Calu3 (cell line): ENCODE measurements around the gene PPAN. TPM values are rescaled to one million over a fixed set of nuclear protein-coding genes. Genes with fewer than 3 reads are reported as not detected.

Experiments
- BruUV-seq: library from RNA; stranded (reverse); fragments of 400-500 nt; replicated peaks from 2 replicates; lab custom pipeline; 2021; lab: Mats Ljungman, UMichigan
- CTCF ChIA-PET: fragments of 300-600 bp; sonication (Branson Sonifier 250); formaldehyde crosslinking; loops from one replicate; lab custom pipeline; 2022; ENCODE audit warnings: antibody characterized with exemption; lab: Charles Lee
- DNase-seq: peaks from one replicate; pipeline ENCODE4 v3.0.0; 2022
- H3K27ac Mint-ChIP-seq: one replicate; pipeline ENCODE4 v1.8.0; 2022; ENCODE audit warnings: mixed read lengths; ENCODE audit not compliant: unreplicated experiment
- H3K27me3 Mint-ChIP-seq: one replicate; pipeline ENCODE4 v1.8.0; 2022; ENCODE audit warnings: mixed read lengths; ENCODE audit not compliant: unreplicated experiment
- H3K36me3 Mint-ChIP-seq: one replicate; pipeline ENCODE4 v1.8.0; 2022; ENCODE audit warnings: mild to moderate bottlenecking, moderate library complexity, mixed read lengths; ENCODE audit not compliant: insufficient read depth, unreplicated experiment
- H3K4me1 Mint-ChIP-seq: one replicate; pipeline ENCODE4 v1.8.0; 2022; ENCODE audit warnings: mild to moderate bottlenecking, low read depth, mixed read lengths; ENCODE audit not compliant: unreplicated experiment
- H3K4me3 Mint-ChIP-seq: one replicate; pipeline ENCODE4 v1.8.0; 2022; ENCODE audit warnings: mild to moderate bottlenecking, low read depth, moderate library complexity, mixed read lengths; ENCODE audit not compliant: unreplicated experiment
- H3K9me3 Mint-ChIP-seq: one replicate; pipeline ENCODE4 v1.8.0; 2022; ENCODE audit warnings: low read depth, mixed read lengths; ENCODE audit not compliant: unreplicated experiment
- CTCF ChIP-seq: fragments of 200-600 bp; IDR thresholded peaks from one replicate; pipeline ENCODE4 v1.8.0; 2022; ENCODE audit warnings: antibody characterized with exemption; ENCODE audit not compliant: unreplicated experiment
- intact Hi-C: fragments of 100-400 bp; cut with micrococcal nuclease; formaldehyde crosslinking; loops from one replicate; pipeline ENCODE4 v1.10.0; 2022; ENCODE audit not compliant: unreplicated experiment
- total RNA-seq: library from RNA; stranded (reverse); gene quantifications from 2 replicates; pipeline ENCODE4 v1.2.3, GENCODE V29; 2022

PPAN gene
- total RNA-seq, 1 experiment from 2014 or later, result 52.2 TPM

GRCh38 chr19:10110972-10111317 is 4.8 kb downstream of the PPAN start:
- H3K9me3 Mint-ChIP-seq, result no peaks in the 10 kb centered on the region
- no TSS peak for BruUV-seq
- intact Hi-C loops, result loop anchor here (5.0 kb wide), 1 partner anchor 79 kb away; no protein-coding TSS in a partner anchor
- H3K4me1 Mint-ChIP-seq, result peaks cover 18% of the 10 kb centered on the region
- no peaks in the 10 kb centered on the region for H3K27me3 Mint-ChIP-seq
- peaks cover 78% of the 10 kb centered on the region for H3K36me3 Mint-ChIP-seq
- CTCF ChIA-PET, result no interaction called here
- no peak overlapping the region for H3K4me3 Mint-ChIP-seq
- peak overlapping the region; percentile 77 for H3K27ac Mint-ChIP-seq
- DNase-seq, result no peak
- TF ChIP-seq CTCF, result no peak

- intact Hi-C loops, result loop anchor here (5.0 kb wide), 1 partner anchor 79 kb away; no protein-coding TSS in a partner anchor
- Mint-ChIP-seq H3K4me1 (peaks cover 18% of the 10 kb centered on the region), H3K9me3 (no peaks in the 10 kb centered on the region), H3K27ac (peak within 1 kb of the TSS; percentile 77), H3K27me3 (no peaks in the 10 kb centered on the region), H3K36me3 (peaks cover 78% of the 10 kb centered on the region), H3K4me3 (no peak within 1 kb of the TSS)
- no peak for DNase-seq
- TF ChIP-seq CTCF, result no peak
- BruUV-seq, result no TSS peak
- CTCF ChIA-PET, result no interaction called here
Observed at GRCh38 chr19:10111405-10111811, 5.2 kb downstream of the PPAN start, which contains the start of gene P2RY11. Gene P2RY11, plus strand, starts transcription at chr19:10111693. Its CDS starts 29 bp downstream, at chr19:10111722.

- Mint-ChIP-seq H3K27ac (peak overlapping the region; percentile 69), H3K4me1 (peaks cover 12% of the 10 kb centered on the region), H3K4me3 (no peak overlapping the region), H3K36me3 (peaks cover 78% of the 10 kb centered on the region), H3K27me3 (no peaks in the 10 kb centered on the region), H3K9me3 (no peaks in the 10 kb centered on the region)
- no peak for DNase-seq
- intact Hi-C loops, result loop anchor here (5.0 kb wide), 1 partner anchor 80 kb away; no protein-coding TSS in a partner anchor
- no TSS peak for BruUV-seq
- CTCF ChIA-PET, result no interaction called here
- TF ChIP-seq CTCF, result no peak
Observed at GRCh38 chr19:10112037-10112761, 6.0 kb downstream of the PPAN start.

- Mint-ChIP-seq H3K36me3 (peaks cover 83% of the 10 kb centered on the region), H3K4me1 (peaks cover 11% of the 10 kb centered on the region), H3K9me3 (no peaks in the 10 kb centered on the region), H3K27me3 (no peaks in the 10 kb centered on the region), H3K4me3 (no peak overlapping the region), H3K27ac (peak overlapping the region; percentile 69)
- peak; percentile 69 for DNase-seq
- intact Hi-C loops, result loop anchor here (5.0 kb wide), 1 partner anchor 81 kb away; no protein-coding TSS in a partner anchor
- TF ChIP-seq CTCF, result peak; percentile 35
- no TSS peak for BruUV-seq
- CTCF ChIA-PET, result interaction anchor here (0.7 to 1.4 kb wide), 3 partner anchors 17 to 82 kb away, joined by 3 to 4 read pairs (median 3); no protein-coding TSS in a partner anchor
Observed at GRCh38 chr19:10112895-10113591, 6.9 kb downstream of the PPAN start.
